HuH-7.5 (cell line): ENCODE data around the gene URAD.
"Not testable (repeated sequence)": the region's sequence is repeated elsewhere in the genome, so short reads cannot be mapped to it uniquely, and the experiment has no call there.

ENCODE experiments used
- DNase-seq: peaks from one replicate; pipeline ENCODE4 v3.0.0; 2011; ENCODE audit warnings: low spot score

The URAD gene, protein sequence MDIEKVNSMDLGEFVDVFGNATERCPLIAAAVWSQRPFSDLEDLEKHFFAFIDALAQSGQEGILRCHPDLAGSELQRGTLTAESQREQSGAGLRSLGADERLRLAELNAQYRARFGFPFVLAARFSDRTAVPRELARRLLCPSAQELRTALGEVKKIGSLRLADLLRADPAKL

DNA sequence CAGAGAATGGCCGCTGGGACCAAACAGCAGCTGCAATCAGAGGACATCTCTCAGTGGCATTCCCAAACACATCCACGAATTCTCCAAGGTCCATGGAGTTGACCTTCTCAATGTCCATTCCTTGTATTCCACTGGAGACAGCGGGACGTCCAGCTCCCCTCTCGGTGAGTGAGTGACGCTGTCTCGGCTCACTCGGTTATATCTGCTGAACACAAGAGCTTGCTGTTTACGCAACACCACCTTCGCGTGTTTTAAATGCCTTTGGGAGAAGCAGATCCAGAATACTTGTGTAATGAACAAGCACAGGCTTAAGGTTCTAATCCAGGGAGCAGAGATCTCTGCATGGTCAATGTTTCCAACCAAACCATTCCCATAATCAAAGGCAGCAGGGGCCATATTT, at the start of gene URAD:
Gene URAD (minus strand): TSS at position 174 of the 400 bp plus-strand sequence. CDS start 56 bp downstream, at position 118.
- no peak for DNase-seq

DNA sequence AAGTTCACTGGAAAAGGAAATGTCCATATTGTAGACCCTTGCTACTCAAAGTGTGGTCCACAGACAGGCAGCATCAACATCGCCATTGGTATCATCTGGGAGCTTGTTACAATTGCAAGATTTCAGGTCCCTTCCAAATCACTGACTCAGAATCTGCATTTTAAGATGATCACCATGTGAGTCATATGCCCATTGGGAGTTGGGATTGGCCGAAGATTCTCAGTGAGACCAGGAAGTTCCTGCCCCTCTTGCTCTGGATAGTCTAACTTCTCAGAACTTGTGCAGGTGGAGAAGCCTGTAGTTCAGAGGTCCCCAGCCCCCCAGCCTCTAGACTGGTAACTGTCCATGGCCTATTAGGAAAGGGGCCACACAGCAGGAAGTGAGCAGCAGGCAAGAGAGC, 48.9 kb upstream of the URAD start:
- no peak for DNase-seq

DNA sequence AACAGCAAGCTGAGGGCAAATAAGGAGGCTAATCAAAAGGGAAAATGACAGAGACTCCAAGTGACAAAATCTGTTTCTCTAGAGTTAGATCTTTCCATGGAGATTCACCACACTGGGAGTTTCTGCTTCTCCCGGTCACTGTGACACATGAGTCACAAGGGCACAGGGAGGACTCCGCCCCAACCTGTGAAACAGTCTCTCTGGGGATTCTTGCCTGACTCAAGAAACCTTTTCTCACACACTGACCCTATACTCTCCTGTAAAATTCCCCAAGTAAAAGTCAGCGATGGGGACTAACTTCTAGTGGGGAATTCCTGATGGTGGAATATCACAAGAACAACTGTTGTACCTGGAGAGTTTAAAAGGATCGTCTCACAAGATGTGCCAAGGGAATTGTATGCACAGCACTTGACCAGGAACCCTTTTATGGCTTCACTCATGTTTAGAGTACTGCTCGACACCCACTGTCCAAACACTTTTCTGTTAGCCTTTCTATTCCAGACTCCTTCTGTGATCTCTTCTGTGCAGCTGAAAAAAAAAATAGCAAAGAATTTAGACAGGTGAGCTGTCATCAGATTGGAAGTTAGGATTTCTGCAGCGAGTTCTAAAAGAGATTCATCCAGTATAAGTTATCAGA, 46.8 kb upstream of the URAD start:
- no peak for DNase-seq

DNA sequence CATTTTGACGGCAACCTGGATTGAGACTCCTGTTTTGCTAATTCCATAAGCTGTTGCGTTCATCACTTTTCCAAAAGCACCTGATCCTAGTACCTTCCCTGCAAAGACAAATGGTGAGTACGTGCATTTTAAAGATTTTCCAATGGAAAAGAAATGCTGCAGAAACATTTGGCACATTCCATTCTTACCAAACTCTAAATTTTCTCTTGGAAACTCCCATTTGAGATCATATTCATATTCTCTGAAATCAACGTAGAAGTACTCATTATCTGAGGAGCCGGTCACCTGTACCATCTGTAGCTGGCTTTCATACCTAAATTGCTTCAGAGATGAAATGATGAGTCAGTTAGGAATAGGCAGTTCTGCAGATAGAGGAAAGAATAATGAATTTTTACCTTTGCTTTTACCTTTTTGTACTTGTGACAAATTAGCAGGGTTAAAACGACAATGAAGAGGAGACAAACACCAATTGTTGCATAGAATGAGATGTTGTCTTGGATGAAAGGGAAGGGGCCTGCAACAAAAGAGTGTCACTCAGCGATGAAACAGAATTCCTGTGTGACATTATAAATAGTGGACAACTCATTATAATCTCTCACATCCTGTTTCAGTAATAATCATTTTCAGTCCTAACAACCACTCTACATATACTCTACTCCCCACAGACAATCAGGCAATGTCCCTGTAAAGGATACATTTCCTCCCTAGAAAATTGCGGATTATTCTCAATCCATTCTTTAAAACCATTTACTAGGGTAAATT, 45.6 kb upstream of the URAD start:
- no peak for DNase-seq

DNA sequence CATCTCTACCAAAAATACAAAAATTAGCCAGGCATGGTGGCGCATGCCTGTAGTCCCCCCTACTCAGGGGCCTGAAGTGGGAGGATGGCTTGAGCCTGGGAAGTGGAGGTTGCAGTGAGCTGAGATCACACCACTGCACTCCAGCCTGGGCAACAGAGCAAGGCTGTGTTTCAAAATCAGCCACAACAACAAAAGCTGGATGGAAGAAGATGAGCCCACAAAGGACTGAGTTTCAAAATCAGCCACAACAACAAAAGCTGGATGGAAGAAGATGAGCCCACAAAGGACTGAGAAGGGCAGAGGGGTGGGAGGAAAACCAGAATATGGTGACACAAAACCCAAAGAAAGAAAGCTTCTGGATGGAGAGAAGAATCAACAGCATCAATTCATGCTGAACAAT, 43.9 kb upstream of the URAD start:
- not testable (repeated sequence) for DNase-seq

DNA sequence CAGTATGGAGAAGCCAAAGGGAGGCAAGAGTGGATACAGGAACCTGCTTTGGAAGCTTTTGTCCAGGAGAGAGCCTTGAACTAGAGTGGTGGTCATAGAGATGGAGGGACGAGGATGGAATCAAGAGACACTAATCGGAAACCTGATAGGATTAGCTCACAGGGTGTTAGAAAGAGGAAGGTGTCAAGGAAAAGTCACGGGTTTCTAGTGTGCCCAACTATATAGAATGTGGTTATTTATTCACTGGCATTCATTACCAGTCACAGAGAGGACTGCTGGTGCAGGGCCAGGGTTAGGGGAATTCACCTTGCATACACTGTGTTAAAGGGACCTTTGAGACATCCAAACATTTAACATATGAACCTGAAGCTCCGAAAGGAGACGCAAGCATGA, 43.4 kb upstream of the URAD start:
- DNase-seq = no peak

DNA sequence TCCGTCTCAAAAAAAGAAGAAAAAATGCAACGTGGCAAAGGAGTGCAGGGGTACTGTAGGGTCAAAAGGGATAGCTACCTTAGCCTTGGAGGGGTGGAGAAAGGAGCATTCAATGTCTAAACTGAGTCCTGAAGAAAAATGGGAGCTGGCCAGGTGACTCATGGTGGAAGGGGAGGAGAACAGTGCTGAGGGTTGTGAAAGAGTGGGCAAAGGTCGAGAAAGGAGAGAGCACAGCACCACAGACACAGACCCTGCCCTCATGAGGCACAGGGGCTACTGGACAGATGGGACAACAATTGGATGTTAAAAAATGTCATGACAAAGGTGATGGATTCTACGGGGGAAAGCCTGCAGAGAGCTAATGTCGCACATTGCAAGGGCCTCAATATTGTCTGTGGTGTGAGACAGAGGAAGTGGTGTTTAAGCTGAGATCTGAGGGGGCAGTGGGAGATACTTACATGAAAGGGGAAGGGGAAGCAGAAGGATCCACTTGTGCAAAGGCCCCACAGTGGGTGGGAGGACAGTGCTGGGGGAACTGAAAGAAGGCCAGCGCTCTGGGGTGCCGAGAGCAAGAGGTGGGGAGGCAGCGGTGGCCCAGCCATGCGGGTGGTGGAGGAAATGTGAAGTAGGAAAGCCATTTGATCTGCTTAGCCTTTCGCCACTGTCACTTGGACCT, 42.9 kb upstream of the URAD start:
- no peak for DNase-seq

DNA sequence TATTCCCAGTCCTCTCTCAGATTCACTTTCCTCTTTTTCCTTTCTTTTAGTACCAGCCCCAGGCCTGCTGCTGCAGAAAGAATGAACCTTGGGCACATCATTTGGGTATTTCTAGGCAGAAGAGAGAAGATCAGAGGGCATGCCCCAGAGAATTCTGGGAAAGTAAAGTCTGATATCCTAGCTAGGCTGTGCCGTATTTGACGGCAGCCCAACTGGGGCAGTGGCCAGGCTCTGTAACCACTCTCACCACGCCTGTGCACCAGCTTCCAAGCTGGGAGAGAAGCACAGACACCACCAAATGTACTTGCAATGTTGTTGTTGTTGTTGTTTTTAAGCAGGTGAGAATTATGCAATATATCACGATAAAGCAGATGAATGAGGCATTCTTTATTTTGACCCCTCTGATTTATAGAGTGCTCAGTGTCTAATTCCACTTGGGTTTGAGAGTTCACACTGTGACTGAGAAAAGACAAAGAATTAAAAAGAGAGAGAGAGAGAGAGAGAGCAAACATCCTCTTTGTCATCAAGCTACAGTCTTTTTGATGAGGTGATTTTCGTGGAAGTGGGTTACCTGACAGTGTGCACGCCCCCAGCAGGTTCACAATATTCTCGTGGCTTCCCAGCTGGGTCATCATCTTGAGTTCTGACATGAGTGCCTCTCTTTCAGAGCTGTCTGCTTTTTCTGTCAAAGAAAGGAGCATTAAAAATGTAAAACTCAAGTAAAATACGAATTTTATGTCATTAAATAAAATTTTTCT, 39.3 kb upstream of the URAD start:
- DNase-seq = no peak

DNA sequence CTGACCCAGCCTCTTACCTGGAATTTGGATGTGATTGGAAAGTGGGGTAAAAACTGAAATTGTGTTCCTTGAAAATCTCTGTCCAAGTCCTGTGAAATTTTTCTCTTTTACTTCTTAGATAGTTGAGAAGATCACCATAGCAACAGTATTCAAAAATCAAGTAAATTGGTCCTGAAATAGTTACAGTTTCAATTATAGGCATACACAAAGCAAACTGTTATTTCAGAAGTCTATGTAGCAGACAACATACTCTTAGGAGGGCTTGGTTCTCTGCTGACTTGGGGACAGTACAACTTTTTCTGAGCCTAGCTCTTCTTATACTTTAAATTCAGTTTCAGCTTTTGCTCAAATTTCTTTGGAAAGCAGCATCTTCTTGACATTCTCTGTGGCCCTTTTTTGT, 38.6 kb upstream of the URAD start:
- no peak for DNase-seq

DNA sequence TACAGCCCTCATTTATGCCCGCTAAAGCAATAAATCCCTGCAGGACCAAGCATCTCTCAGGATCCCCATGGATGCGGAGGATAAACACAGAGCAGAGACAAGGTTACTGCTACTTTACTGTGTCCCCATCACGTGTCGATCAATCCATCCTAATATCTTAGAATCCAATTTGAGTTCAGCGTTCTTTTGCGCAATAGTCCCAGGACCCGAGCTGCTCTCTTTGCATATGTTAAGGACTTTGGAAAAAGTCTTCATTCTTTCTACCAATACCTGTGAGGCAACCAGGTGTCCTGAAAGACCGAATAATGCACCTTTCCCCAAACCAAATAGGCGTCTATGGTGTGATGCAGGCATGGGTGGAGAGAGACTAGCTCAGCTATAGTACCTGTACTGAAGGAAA, 38.0 kb upstream of the URAD start:
- DNase-seq = no peak

DNA sequence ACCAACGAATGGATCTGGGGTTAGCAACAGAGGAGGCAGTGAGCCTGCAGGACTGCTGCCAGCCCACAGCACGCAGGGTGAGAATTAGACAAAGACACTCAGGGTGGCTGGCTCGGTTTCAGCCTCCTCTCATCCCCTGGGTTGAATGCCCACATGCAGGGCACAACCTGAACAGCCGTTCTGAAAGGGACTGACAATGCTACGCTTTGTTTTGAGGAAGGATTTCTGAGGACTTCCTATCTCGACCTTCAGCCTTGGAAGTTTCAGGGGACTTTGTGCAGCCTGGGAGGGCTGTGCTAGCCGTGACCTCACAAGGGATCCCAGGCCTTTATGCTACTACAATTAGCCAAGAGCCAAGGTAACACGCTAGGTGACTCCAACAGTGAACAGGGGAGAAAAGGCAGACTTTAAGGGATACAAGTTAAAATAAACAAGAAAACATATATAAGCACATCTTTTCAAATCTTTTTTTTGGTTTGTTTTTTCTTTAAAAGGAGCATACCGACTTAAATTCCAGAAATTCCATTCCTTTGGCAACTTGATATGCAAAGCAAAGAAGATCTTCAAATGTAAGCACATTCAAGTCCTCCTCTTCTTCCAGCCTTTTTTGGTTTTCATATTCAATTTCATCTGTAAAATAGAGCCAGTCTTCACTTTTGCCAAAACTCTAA, 34.5 kb upstream of the URAD start:
- no peak for DNase-seq

DNA sequence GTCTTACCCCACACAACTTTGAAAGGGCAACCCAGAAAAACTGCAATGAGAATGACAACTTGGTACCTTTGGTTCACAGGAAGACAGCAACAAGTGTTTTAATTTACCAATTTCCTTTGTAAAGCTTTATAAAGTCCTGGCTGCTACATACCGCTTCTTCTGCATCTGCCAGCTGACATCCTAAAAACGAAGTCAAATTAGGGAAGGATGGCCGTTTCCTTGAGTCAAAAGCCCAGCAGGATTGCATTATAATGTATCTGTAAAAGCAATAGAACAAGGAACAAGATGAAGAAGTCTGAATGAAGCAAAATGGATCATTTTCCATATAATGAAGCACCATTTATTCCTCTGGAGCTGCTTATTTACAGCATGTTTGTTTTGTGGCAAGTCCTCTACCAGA, 25.8 kb upstream of the URAD start:
- DNase-seq = no peak

DNA sequence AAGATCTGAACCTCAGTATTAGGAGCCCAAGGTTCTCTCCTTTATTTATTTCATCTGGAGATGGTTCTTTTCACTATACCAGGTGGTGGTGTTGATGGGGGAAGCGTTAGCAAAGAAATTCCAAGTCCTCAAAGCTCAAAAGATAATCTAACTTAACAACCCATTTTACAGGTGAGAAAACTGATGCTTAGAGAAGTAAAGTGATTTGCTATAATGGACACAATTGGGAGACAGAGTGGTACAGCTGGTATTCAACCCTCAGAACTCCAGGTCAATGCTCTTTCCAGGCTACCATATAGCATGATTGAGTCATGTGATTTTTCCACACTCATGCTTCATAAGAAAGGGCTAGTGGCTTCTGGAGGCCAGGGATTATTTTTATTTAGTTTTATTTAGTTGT, 25.0 kb upstream of the URAD start:
- no peak for DNase-seq

DNA sequence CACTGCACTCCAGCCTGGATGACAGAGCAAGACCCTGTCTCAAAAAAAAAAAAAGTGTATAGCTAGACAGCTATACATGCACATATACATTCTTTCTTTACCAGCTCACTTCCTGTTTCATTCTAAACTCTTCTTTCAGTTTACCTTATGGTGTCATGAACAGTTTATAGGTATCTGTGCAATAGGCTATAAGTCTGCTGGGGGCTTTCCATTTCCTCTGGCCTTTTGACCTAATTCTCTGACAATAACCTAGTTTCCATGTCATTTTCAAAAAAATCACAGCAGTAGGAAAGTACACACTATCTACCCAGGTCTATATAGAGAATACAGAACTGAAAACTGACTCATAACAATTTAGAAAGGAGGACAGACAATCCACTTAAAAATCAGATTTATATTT, 24.4 kb upstream of the URAD start:
- no peak for DNase-seq

DNA sequence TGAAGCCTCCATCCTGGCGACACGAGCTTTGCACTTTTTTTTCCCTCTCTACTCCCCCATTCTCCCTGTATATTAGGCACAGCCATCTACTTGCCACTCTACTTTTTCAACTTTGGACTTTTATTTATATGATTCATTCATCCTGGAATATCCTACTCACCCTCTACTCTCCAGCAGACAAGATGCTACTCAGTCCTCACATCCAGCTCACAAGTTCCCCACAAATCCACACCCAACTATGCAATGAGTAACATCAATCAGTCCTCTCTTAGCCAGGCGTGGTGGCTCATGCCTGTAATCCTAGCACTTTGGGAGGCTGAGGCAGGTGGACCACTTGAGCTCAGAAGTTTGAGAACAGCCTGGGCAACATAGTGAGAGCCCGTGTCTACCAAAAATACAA, 23.9 kb upstream of the URAD start:
- DNase-seq = no peak

DNA sequence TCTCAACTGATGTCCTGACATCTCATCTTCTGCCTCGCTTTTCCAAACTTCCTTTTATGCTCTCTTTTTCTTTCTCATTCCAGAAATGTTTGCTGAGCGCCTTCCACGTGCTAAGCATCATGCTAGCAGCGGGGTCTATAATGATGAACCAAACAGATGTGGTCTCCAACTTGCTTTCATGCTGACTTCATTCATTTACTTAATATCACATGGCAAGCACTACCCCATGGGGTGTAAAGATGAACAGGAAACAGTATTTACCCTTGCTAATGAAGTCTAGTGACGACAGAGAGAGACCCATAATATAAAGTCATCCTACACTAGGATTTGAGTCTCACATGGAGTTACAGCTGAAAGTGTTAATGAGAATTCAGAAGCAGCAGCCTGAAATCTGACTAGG, 21.6 kb upstream of the URAD start:
- no peak for DNase-seq

DNA sequence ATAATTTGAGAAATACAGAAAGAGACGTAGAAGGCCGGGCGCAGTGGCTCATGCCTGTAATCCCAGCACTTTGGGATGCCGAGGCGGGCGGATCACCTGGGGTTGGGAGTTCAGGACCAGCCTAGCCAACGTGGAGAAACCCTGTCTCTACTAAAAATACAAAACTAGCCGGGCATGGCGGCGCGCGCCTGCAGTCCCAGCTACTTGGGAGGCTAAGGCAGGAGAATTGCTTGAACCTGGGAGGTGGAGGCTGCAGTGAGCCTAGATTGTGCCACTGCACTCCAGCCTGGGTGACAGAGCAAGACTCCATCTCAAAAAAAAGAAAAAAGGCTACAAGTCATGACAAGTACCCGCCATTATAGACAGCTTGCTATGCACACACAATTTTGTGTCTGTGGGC, 16.5 kb upstream of the URAD start:
- DNase-seq = not testable (repeated sequence)

DNA sequence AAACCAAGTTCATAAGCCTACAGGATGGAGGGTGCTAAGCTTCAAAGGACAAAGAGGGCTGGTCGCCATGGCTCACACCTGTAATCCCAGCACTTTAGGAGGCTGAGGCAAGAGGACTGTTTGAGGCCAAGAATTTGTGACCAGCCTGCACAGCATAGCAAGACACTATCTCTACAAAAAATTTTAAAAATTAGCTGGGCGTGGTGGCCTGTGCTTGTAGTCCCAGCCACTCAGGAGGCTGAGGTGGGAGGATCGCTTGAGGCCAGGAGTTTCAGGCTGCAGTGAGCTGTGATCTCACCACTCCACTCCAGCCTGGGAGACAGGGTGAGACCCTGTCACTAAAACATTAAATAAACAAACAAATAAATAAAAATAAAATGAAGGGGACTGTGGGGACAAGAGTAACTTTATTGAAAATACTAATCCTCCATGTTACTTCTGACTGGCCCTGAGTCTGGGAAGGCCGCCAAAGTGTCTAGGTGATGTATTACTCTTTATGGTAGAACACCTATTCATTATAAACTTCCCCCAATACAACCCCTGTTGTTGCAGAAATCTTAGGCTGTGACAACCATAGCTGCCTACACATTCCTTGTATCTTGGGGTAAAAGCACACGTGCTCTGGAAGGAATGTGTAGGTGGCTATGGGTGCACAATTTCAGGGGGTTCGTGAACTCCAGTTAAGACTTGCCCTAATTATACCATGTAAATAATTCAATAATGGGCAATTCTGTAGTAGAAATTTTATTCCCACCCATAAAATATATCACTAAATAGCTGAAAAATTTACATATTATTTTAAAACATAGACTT, 14.6 kb upstream of the URAD start:
- DNase-seq = no peak

DNA sequence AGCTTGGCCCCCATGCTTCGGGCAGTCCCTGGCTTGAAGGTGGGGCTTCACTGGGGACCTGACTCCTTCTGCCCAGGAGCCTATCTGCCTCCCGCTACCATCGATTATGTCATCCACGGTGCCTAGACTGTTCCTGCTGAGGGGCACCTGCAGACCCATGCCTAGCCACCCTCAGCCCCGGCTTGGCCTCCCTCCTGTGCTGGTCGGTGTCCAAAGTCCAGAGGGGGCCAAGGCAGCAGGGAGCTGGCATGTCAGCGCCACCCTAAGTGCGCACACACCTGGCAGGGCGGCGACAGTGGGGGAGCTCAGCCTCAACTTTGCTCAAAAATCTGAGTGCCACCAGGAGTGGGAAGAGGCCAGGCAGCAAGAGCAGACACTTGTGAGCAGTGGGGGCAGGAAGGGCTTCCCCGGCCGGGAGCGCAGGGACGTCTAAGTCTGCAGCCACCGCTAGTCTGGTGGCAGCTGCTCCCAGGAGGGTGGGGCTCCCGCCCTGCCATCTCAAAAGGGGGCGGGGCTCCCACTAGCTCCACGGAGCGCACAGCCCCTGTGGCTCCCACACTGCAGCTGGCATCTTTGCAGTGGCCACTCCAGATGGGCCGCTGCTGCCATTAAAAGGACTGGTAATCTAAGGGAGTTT, 13.5 kb upstream of the URAD start:
- no peak for DNase-seq

DNA sequence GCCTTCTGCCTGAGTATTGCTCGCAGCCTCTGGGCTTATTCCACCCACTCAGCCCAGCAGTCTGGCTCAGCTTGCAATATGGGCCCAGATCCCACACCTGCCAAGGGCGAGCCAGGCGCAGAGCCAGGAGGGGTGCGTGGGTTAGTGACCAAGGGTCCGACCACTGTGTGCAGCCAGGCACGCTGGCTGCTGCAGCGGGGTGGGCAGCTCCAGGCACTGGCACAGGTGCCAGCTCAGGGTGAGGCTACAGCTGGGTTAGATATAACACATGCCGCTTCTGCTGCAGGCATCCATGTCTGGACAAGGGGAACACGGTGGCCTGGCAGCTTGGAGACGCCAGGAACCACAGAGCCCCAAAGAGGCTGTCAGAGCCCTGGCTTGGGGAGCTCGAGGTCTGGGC, 12.6 kb upstream of the URAD start:
- no peak for DNase-seq
